ENCODE results near the gene MEGF6.

The MEGF6 gene

GRCh38 chr1:3649342-3650247 is 38.3 kb upstream of the MEGF6 start, which contains the start of gene WRAP73:
Gene WRAP73, minus strand, starts transcription at chr1:3650103. Its CDS starts 104 bp downstream, at chr1:3649999.
- DNase-seq (ENCODE audit: extremely low read depth, low read depth), result peak; percentile 66
- TF ChIP-seq CTCF (IDR thresholded peaks at IDR 0.05; ENCODE audit: low read depth, low read length), result peak; percentile 8; the same call in 1 of the 2 replicates

- TF ChIP-seq CTCF (IDR thresholded peaks at IDR 0.05; ENCODE audit: low read depth, low read length), result no peak
- DNase-seq (ENCODE audit: extremely low read depth, low read depth), result no peak
These were observed 35.3 kb upstream of the MEGF6 start for GRCh38 chr1:3646596-3646995.

- TF ChIP-seq CTCF (IDR thresholded peaks at IDR 0.05; ENCODE audit: low read depth, low read length), result no peak
- DNase-seq (ENCODE audit: extremely low read depth, low read depth), result no peak
These were observed 34.5 kb upstream of the MEGF6 start for GRCh38 chr1:3645666-3646355.

GRCh38 chr1:3645247-3645646 is 33.9 kb upstream of the MEGF6 start:
- no peak for DNase-seq (ENCODE audit: extremely low read depth, low read depth)
- TF ChIP-seq CTCF (IDR thresholded peaks at IDR 0.05; ENCODE audit: low read depth, low read length), result no peak

- no peak for TF ChIP-seq CTCF (IDR thresholded peaks at IDR 0.05; ENCODE audit: low read depth, low read length)
- DNase-seq (ENCODE audit: extremely low read depth, low read depth), result no peak
These were observed 33.0 kb upstream of the MEGF6 start for GRCh38 chr1:3644273-3644672.

GRCh38 chr1:3642919-3643675 is 31.8 kb upstream of the MEGF6 start:
- no peak for DNase-seq (ENCODE audit: extremely low read depth, low read depth)
- TF ChIP-seq CTCF (IDR thresholded peaks at IDR 0.05; ENCODE audit: low read depth, low read length), result no peak
